NCI-H1694 treated with DMSO at 0.1 percent for 48 hours (cell line): ENCODE measurements around the gene LDHB.
"Not testable (repeated sequence)": the region's sequence is repeated elsewhere in the genome, so short reads cannot be mapped to it uniquely, and the experiment has no call there.

Experiments used
- DNase-seq: peaks from one replicate; lab custom pipeline; 2025; lab: John Stamatoyannopoulos, UW

Gene LDHB

GRCh38 chr12:21661396-21662093 is 3.9 kb upstream of the LDHB start:
- not testable (repeated sequence) for DNase-seq

- DNase-seq: peak; percentile 22
Measured at GRCh38 chr12:21659383-21659782, 1.7 kb upstream of the LDHB start.

- peak; percentile 42 for DNase-seq
Measured at GRCh38 chr12:21656905-21657325, 727 bp downstream of the LDHB start.

GRCh38 chr12:21655591-21655990 is 2.1 kb downstream of the LDHB start:
- DNase-seq: no peak

- DNase-seq: no peak
Measured at GRCh38 chr12:21651821-21652220, 5.8 kb downstream of the LDHB start.

GRCh38 chr12:21650997-21651396 is 6.6 kb downstream of the LDHB start:
- DNase-seq: no peak

- no peak for DNase-seq
Measured at GRCh38 chr12:21649034-21649433, 8.6 kb downstream of the LDHB start.

GRCh38 chr12:21648378-21648777 is 9.3 kb downstream of the LDHB start:
- no peak for DNase-seq

- no peak for DNase-seq
Measured at GRCh38 chr12:21647179-21647578, 10.5 kb downstream of the LDHB start.

- not testable (repeated sequence) for DNase-seq
Measured at GRCh38 chr12:21645041-21645500, 12.6 kb downstream of the LDHB start.

- no peak for DNase-seq
Measured at GRCh38 chr12:21644516-21644915, 13.1 kb downstream of the LDHB start.

GRCh38 chr12:21643758-21644157 is 13.9 kb downstream of the LDHB start:
- no peak for DNase-seq

GRCh38 chr12:21642707-21643389 is 14.8 kb downstream of the LDHB start:
- no peak for DNase-seq

GRCh38 chr12:21638054-21638891 is 19.4 kb downstream of the LDHB start:
- no peak for DNase-seq

- no peak for DNase-seq
Measured at GRCh38 chr12:21634245-21634644, 23.4 kb downstream of the LDHB start.

GRCh38 chr12:21631367-21631766 is 26.3 kb downstream of the LDHB start:
- no peak for DNase-seq

GRCh38 chr12:21627924-21628323 is 29.7 kb downstream of the LDHB start:
- DNase-seq: no peak

GRCh38 chr12:21618566-21618965 is 39.1 kb downstream of the LDHB start:
- DNase-seq: no peak

- no peak for DNase-seq
Measured at GRCh38 chr12:21617030-21617429, 40.6 kb downstream of the LDHB start.

GRCh38 chr12:21615431-21615830 is 42.2 kb downstream of the LDHB start:
- no peak for DNase-seq

GRCh38 chr12:21614506-21614905 is 43.1 kb downstream of the LDHB start:
- DNase-seq: no peak

- no peak for DNase-seq
Measured at GRCh38 chr12:21613931-21614330, 43.7 kb downstream of the LDHB start.

GRCh38 chr12:21608196-21608595 is 49.4 kb downstream of the LDHB start:
- no peak for DNase-seq
